Loucy (cell line): ENCODE data around the gene DPCD.

Experiments used
- EZH2phosphoT487 ChIP-seq: fragments of 200-600 bp; IDR thresholded peaks from 2 replicates; pipeline ENCODE4 v1.6.1; 2018; ENCODE audit warnings: antibody characterized with exemption, mild to moderate bottlenecking, moderate library complexity, borderline replicate concordance
- TF ChIP-seq, protein P1 (sequence below): fragments of 200-600 bp; sonication (generic); conservative IDR thresholded peaks from 2 replicates; pipeline ENCODE4 v1.5.1; 2014; ENCODE audit warnings: mild to moderate bottlenecking, antibody characterized with exemption, low read length

GRCh38 chr10:101611096-101611905 lies 23.2 kb downstream of the DPCD start:
- TF ChIP-seq, protein P1, sequence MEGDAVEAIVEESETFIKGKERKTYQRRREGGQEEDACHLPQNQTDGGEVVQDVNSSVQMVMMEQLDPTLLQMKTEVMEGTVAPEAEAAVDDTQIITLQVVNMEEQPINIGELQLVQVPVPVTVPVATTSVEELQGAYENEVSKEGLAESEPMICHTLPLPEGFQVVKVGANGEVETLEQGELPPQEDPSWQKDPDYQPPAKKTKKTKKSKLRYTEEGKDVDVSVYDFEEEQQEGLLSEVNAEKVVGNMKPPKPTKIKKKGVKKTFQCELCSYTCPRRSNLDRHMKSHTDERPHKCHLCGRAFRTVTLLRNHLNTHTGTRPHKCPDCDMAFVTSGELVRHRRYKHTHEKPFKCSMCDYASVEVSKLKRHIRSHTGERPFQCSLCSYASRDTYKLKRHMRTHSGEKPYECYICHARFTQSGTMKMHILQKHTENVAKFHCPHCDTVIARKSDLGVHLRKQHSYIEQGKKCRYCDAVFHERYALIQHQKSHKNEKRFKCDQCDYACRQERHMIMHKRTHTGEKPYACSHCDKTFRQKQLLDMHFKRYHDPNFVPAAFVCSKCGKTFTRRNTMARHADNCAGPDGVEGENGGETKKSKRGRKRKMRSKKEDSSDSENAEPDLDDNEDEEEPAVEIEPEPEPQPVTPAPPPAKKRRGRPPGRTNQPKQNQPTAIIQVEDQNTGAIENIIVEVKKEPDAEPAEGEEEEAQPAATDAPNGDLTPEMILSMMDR, result no peak
- no peak for TF ChIP-seq EZH2phosphoT487
